Mesenchymal stem cell (in vitro differentiated cells and primary cell): Measurements from ENCODE around the gene ZRANB3.

Experiments used
- DNase-seq: peaks from one replicate; pipeline ENCODE4 v3.0.0-alpha.2; 2013
- H2AFZ ChIP-seq: one replicate; pipeline ENCODE4 v1.6.1; 2013; ENCODE audit warnings: low read depth, mild to moderate bottlenecking, control low read depth, inconsistent platforms, low read length, moderate library complexity
- H2AK5ac ChIP-seq: 2 replicates; pipeline ENCODE4 v1.6.1; 2013; ENCODE audit warnings: low read length, moderate library complexity, mild to moderate bottlenecking, inconsistent platforms; ENCODE audit not compliant: severe bottlenecking
- H2BK120ac ChIP-seq: one replicate; pipeline ENCODE4 v1.6.1; 2013; ENCODE audit warnings: low read depth, mild to moderate bottlenecking, inconsistent platforms, low read length, moderate library complexity
- H2BK12ac ChIP-seq, 2 experiments: one replicate each; pipeline ENCODE4 v1.6.1; 2013; ENCODE audit warnings: inconsistent platforms in 2 of 2, low read length in 2 of 2, mild to moderate bottlenecking in 2 of 2, moderate library complexity in 2 of 2, control low read depth in 1 of 2
- H2BK15ac ChIP-seq: one replicate; pipeline ENCODE4 v1.6.1; 2013; ENCODE audit warnings: mild to moderate bottlenecking, low read depth, inconsistent platforms; ENCODE audit not compliant: poor library complexity, severe bottlenecking
- H2BK5ac ChIP-seq: 2 replicates; pipeline ENCODE4 v1.6.1; 2013; ENCODE audit warnings: low read depth, mild to moderate bottlenecking, low read length, control low read depth, inconsistent platforms; ENCODE audit not compliant: poor library complexity, severe bottlenecking
- H3K14ac ChIP-seq, 2 experiments: one replicate each; pipeline ENCODE4 v1.6.1; 2013; ENCODE audit warnings: inconsistent platforms in 2 of 2, low read length in 2 of 2, control low read depth in 1 of 2, mild to moderate bottlenecking in 1 of 2, moderate library complexity in 1 of 2
- H3K18ac ChIP-seq, 2 experiments: one replicate each; pipeline ENCODE4 v1.6.1; 2013; ENCODE audit warnings: inconsistent platforms in 2 of 2, low read length in 2 of 2, control low read depth in 1 of 2, low read depth in 1 of 2, mild to moderate bottlenecking in 1 of 2
- H3K23ac ChIP-seq, 2 experiments: one replicate each; pipeline ENCODE4 v1.6.1; 2013; ENCODE audit warnings: inconsistent platforms in 2 of 2, low read length in 2 of 2, mild to moderate bottlenecking in 2 of 2, moderate library complexity in 2 of 2, control low read depth in 1 of 2
- H3K27ac ChIP-seq: 2 replicates; pipeline ENCODE4 v1.5.1; 2013; ENCODE audit warnings: mild to moderate bottlenecking, moderate library complexity, low read length, control low read depth, inconsistent platforms; ENCODE audit not compliant: poor library complexity, severe bottlenecking
- H3K27me3 ChIP-seq, 2 experiments: 2 replicates each; pipeline versions ENCODE4 v1.6.1 to v1.7.0; 2013; ENCODE audit warnings: low read length in 2 of 2, mild to moderate bottlenecking in 2 of 2, moderate library complexity in 2 of 2, control low read depth in 1 of 2, inconsistent platforms in 1 of 2; ENCODE audit not compliant: control insufficient read depth in 1 of 2, insufficient read depth in 1 of 2
- H3K36me3 ChIP-seq, 2 experiments: 2 replicates each; pipeline versions ENCODE4 v1.6.1 to v1.7.0; 2013; ENCODE audit warnings: low read length in 2 of 2, control low read depth in 1 of 2, inconsistent platforms in 1 of 2, low read depth in 1 of 2, mild to moderate bottlenecking in 1 of 2; ENCODE audit not compliant: insufficient read depth in 2 of 2, control insufficient read depth in 1 of 2
- H3K4ac ChIP-seq, 2 experiments: one replicate each; pipeline ENCODE4 v1.6.1; 2013; ENCODE audit warnings: inconsistent platforms in 2 of 2, low read length in 2 of 2, mild to moderate bottlenecking in 2 of 2, moderate library complexity in 2 of 2, control low read depth in 1 of 2, low read depth in 1 of 2
- H3K4me1 ChIP-seq: 2 replicates; pipeline ENCODE4 v1.6.1; 2013; ENCODE audit warnings: low read depth, low read length, control low read depth; ENCODE audit not compliant: control insufficient read depth, insufficient read depth
- H3K4me2 ChIP-seq: 2 replicates; pipeline ENCODE4 v1.6.1; 2013; ENCODE audit warnings: low read length, mild to moderate bottlenecking, inconsistent platforms; ENCODE audit not compliant: poor library complexity, severe bottlenecking
- H3K4me3 ChIP-seq, 2 experiments: 2 replicates each; pipeline versions ENCODE4 v1.5.1 to v1.7.0; 2013; ENCODE audit warnings: low read length in 2 of 2, mild to moderate bottlenecking in 2 of 2, control low read depth in 1 of 2, low read depth in 1 of 2; ENCODE audit not compliant: insufficient read depth in 1 of 2
- H3K79me1 ChIP-seq: replicated peaks from 2 replicates; pipeline ENCODE4 v1.6.1; 2013; ENCODE audit warnings: mild to moderate bottlenecking, control low read depth, low read length, inconsistent platforms; ENCODE audit not compliant: poor library complexity, severe bottlenecking
- H3K9ac ChIP-seq: 2 replicates; pipeline ENCODE4 v1.7.0; 2013; ENCODE audit warnings: mild to moderate bottlenecking, low read length, moderate library complexity
- H3K9me3 ChIP-seq: 2 replicates; pipeline ENCODE4 v1.7.0; 2013; ENCODE audit warnings: mild to moderate bottlenecking, low read length; ENCODE audit not compliant: control insufficient read depth
- H4K8ac ChIP-seq: one replicate; pipeline ENCODE4 v1.6.1; 2013; ENCODE audit warnings: inconsistent platforms, mild to moderate bottlenecking, low read length, moderate library complexity
- H4K91ac ChIP-seq: one replicate; pipeline ENCODE4 v1.6.1; 2013; ENCODE audit warnings: mild to moderate bottlenecking, low read length, inconsistent platforms
- WGBS: methylation state at CpG from one replicate; pipeline ENCODE4 v1.1.7; 2013; ENCODE audit warnings: mixed read lengths; 5-methylcytosine and 5-hydroxymethylcytosine counted together

Gene ZRANB3

DNA sequence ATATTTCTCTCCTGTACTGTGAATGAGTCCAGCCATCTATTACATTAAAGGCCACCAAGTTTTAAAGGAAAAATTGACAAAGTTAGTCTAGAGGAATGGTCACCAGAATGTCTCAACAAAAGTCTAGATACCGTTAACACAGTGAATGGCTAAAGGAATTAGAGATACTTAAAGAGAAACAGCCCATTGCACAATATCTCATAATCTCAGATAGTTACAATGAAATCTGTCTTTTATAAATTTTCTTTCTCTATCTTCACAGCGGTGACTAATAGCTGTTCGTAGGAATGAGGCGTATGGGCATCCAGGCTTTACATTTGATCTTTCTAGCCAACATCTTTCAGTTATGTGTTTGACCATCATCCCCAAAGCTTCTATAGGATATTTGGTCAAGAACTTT is 30.9 kb upstream of the ZRANB3 start:
- no peak for DNase-seq
- Histone ChIP-seq H3K4ac (no peak overlapping the region), H3K4me2 (no peak overlapping the region), H2BK15ac (no peak overlapping the region), H3K27me3 (no peaks in the 10 kb centered on the region), H3K4me1 (peaks cover 2% of the 10 kb centered on the region), H3K36me3 (peaks cover 0 to 8% of the 10 kb centered on the region in 2 experiments), H3K14ac (no peak overlapping the region), H2BK5ac (no peak overlapping the region), H3K27ac (no peak overlapping the region), H3K4me3 (no peak overlapping the region), H2BK12ac (no peak overlapping the region), H3K23ac (no peak overlapping the region), H2BK120ac (no peak overlapping the region), H2AK5ac (no peak overlapping the region), H2AFZ (no peak overlapping the region), H3K79me1 (peaks cover 17% of the 10 kb centered on the region), H4K91ac (no peak overlapping the region), H4K8ac (no peak overlapping the region), H3K18ac (no peak overlapping the region), H3K9me3 (no peaks in the 10 kb centered on the region), H3K9ac (no peak overlapping the region)
- 100% methylated on average over 2 of the region's 4 CpGs for WGBS

GRCh38 chr2:135557530-135557929 is 26.5 kb upstream of the ZRANB3 start:
- H2BK5ac ChIP-seq, result no peak overlapping the region
- H2BK12ac ChIP-seq, result no peak overlapping the region
- DNase-seq, result no peak
- H3K27me3 ChIP-seq, result no peaks in the 10 kb centered on the region
- H2BK15ac ChIP-seq, result no peak overlapping the region
- 100% methylated on average over 1 of the region's 1 CpG for WGBS
- H2AK5ac ChIP-seq, result no peak overlapping the region
- peaks cover 19% of the 10 kb centered on the region for H3K79me1 ChIP-seq
- H3K4me3 ChIP-seq, result no peak overlapping the region
- H3K14ac ChIP-seq, result no peak overlapping the region
- no peak overlapping the region for H2BK120ac ChIP-seq
- no peak overlapping the region for H3K23ac ChIP-seq
- no peak overlapping the region for H3K9ac ChIP-seq
- H3K9me3 ChIP-seq, result no peaks in the 10 kb centered on the region
- no peak overlapping the region for H4K91ac ChIP-seq
- H3K36me3 ChIP-seq, result peaks cover 0 to 8% of the 10 kb centered on the region in 2 experiments
- H2AFZ ChIP-seq, result no peak overlapping the region
- H3K27ac ChIP-seq, result no peak overlapping the region
- H3K4me2 ChIP-seq, result no peak overlapping the region
- H3K18ac ChIP-seq, result no peak overlapping the region
- no peak overlapping the region for H4K8ac ChIP-seq
- no peak overlapping the region for H3K4ac ChIP-seq
- peaks cover 2% of the 10 kb centered on the region for H3K4me1 ChIP-seq

- no peak overlapping the region for H2AK5ac ChIP-seq
- H3K4ac ChIP-seq, result no peak overlapping the region
- peaks cover 2% of the 10 kb centered on the region for H3K4me1 ChIP-seq
- H4K8ac ChIP-seq, result no peak overlapping the region
- H2BK120ac ChIP-seq, result no peak overlapping the region
- no peak overlapping the region for H3K4me2 ChIP-seq
- no peaks in the 10 kb centered on the region for H3K36me3 ChIP-seq
- no peak overlapping the region for H2BK12ac ChIP-seq
- no peak overlapping the region for H3K18ac ChIP-seq
- H2BK5ac ChIP-seq, result no peak overlapping the region
- H4K91ac ChIP-seq, result no peak overlapping the region
- no peak for DNase-seq
- H3K4me3 ChIP-seq, result no peak overlapping the region
- no peak overlapping the region for H3K9ac ChIP-seq
- peaks cover 16% of the 10 kb centered on the region for H3K79me1 ChIP-seq
- H3K23ac ChIP-seq, result no peak overlapping the region
- no peaks in the 10 kb centered on the region for H3K9me3 ChIP-seq
- H3K27me3 ChIP-seq, result no peaks in the 10 kb centered on the region
- H3K27ac ChIP-seq, result no peak overlapping the region
- no peak overlapping the region for H2BK15ac ChIP-seq
- 93% methylated on average over 3 of the region's 4 CpGs for WGBS
- no peak overlapping the region for H2AFZ ChIP-seq
- H3K14ac ChIP-seq, result no peak overlapping the region
Measured at GRCh38 chr2:135555311-135555710, 24.3 kb upstream of the ZRANB3 start.

- Histone ChIP-seq H4K91ac (no peak overlapping the region), H2BK120ac (no peak overlapping the region), H3K36me3 (no peaks in the 10 kb centered on the region), H3K4me1 (no peaks in the 10 kb centered on the region), H4K8ac (no peak overlapping the region), H3K27me3 (no peaks in the 10 kb centered on the region), H2BK5ac (no peak overlapping the region), H3K18ac (no peak overlapping the region), H3K4me2 (no peak overlapping the region), H3K23ac (no peak overlapping the region), H3K14ac (no peak overlapping the region), H2AFZ (no peak overlapping the region), H2BK15ac (no peak overlapping the region), H3K9me3 (no peaks in the 10 kb centered on the region), H3K27ac (no peak overlapping the region), H2AK5ac (no peak overlapping the region), H3K9ac (no peak overlapping the region), H3K4me3 (no peak overlapping the region), H3K4ac (no peak overlapping the region), H3K79me1 (peaks cover 18% of the 10 kb centered on the region), H2BK12ac (no peak overlapping the region)
- DNase-seq, result no peak
- WGBS, result 98% methylated on average over 4 of the region's 4 CpGs
Measured at GRCh38 chr2:135552887-135553286, 21.9 kb upstream of the ZRANB3 start.
